Suprapubic skin (tissue), 4 donors: ENCODE data around the gene HNF1B. TPM values are rescaled to one million over a fixed set of nuclear protein-coding genes. Genes with fewer than 3 reads are reported as not detected.

Source experiments
- DNase-seq, 2 donors: peaks; one replicate each; pipeline ENCODE4 v3.0.0-alpha.2; 2019; ENCODE audit warnings: low spot score in 2 of 2
- H3K27ac ChIP-seq: fragments of 200-600 bp; sonication (generic); one replicate; pipeline ENCODE4 v1.5.1; 2019
- H3K27me3 ChIP-seq: fragments of 200-600 bp; sonication (generic); one replicate; pipeline ENCODE4 v1.5.1; 2019
- H3K36me3 ChIP-seq: fragments of 200-600 bp; sonication (generic); one replicate; pipeline ENCODE4 v1.5.1; 2019
- H3K4me1 ChIP-seq: fragments of 200-600 bp; sonication (generic); one replicate; pipeline ENCODE4 v1.5.1; 2019
- H3K4me3 ChIP-seq: fragments of 200-600 bp; sonication (generic); one replicate; pipeline ENCODE4 v1.5.1; 2019; ENCODE audit warnings: mild to moderate bottlenecking
- H3K9me3 ChIP-seq: fragments of 200-600 bp; sonication (generic); one replicate; pipeline ENCODE4 v1.5.1; 2019
- CTCF ChIP-seq, 2 donors: fragments of 200-600 bp in 1 of 2; fragments of 450-650 bp in 1 of 2; sonication (generic) in 1 of 2; IDR thresholded peaks; one replicate each; pipeline ENCODE4 v1.5.1; 2016 to 2019; ENCODE audit warnings: antibody characterized with exemption in 2 of 2, mild to moderate bottlenecking in 1 of 2, moderate library complexity in 1 of 2
- EP300 ChIP-seq: sonication (generic); formaldehyde crosslinking; IDR thresholded peaks from one replicate; pipeline ENCODE4 v1.6.1; 2017; ENCODE audit warnings: antibody characterized with exemption
- POLR2A ChIP-seq, 2 donors: fragments of 450-650 bp; IDR thresholded peaks; one replicate each; pipeline ENCODE4 v1.6.1; 2017; ENCODE audit warnings: antibody characterized with exemption in 2 of 2, mild to moderate bottlenecking in 2 of 2, moderate library complexity in 2 of 2
- POLR2AphosphoS5 ChIP-seq, 3 donors: sonication (generic); formaldehyde crosslinking; IDR thresholded peaks; one replicate each; pipeline ENCODE4 v1.6.1; 2017; ENCODE audit warnings: antibody characterized with exemption in 3 of 3
- WGBS: methylation state at CpG from one replicate; pipeline ENCODE4 v1.1.5; 2018; 5-methylcytosine and 5-hydroxymethylcytosine counted together
- total RNA-seq, 4 donors: library from RNA; depleted of rRNA; stranded (reverse); fragments of >200 nt; gene quantifications; one replicate each; pipeline ENCODE4 v1.1.0, GENCODE V29; 2016

Gene HNF1B
- total RNA-seq, 4 donors from 2014 or later = not detected

DNA sequence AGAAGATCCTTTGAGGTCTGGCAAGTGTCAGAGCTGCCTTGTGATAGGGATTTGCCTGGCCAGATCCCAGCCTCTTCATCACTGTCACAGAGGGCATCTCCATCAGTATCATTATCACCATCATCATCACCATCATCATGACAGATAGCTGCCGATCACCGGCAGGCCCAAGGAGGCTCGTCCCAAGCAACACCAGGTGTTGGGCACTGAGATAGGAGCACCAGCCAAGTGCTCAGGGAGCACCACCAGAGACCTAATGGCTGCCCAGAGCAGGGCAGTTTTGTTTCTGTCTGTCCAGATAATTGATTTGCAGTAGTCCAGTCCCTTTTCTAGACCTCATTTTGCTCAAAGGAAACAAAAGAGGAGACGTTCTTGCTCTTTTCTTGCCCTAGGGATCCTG lies 25.0 kb downstream of the HNF1B start:
- 68% methylated on average over 4 of the region's 4 CpGs for WGBS
- H3K4me1 ChIP-seq = no peaks in the 10 kb centered on the region
- H3K4me3 ChIP-seq = no peak overlapping the region
- H3K36me3 ChIP-seq = no peaks in the 10 kb centered on the region
- no peak for TF ChIP-seq CTCF (IDR thresholded peaks at IDR 0.05)
- no peak for TF ChIP-seq EP300
- TF ChIP-seq POLR2A (IDR thresholded peaks at IDR 0.05) = no peak
- TF ChIP-seq POLR2AphosphoS5 (IDR thresholded peaks at IDR 0.05) = no peak
- H3K9me3 ChIP-seq = no peaks in the 10 kb centered on the region
- H3K27ac ChIP-seq = no peak overlapping the region
- no peak for DNase-seq
- H3K27me3 ChIP-seq = peaks cover 26% of the 10 kb centered on the region

DNA sequence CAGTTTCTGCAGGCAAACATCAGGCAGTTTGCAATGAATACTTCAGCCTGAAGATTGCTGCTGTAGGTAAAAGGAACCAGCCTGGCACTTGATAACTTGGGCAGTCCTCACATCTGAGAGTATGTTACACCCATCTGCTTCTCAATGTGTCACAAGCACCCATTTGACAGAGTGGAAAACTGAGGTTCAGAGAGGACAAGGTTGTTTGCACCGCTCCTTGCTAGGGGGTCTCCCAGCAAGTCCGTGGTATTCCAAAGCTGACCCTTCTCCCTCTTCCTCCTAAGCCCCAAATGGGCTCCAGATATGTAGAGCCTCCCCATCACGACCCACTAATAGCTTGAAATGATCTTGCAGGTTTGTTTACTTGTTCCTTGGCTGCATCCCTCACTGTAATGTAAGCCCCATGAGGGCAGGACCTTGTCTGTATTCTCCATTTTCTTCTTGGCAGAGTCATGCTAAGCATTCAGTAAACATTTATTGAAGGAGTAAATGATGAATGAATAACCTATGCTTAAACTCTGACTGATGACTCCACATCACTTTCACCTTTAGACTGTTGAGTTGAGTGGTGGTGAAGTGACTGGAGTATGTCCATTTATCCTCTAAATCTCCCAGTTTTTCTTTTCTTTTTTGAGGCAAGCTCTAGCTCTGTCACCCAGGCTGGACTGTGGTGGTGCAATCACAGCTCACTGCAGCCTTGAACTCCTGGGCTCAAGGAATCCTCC lies 26.4 kb downstream of the HNF1B start:
- H3K4me1 ChIP-seq = no peaks in the 10 kb centered on the region
- 87% methylated on average over 3 of the region's 3 CpGs for WGBS
- DNase-seq = no peak
- no peaks in the 10 kb centered on the region for H3K36me3 ChIP-seq
- TF ChIP-seq POLR2AphosphoS5 (IDR thresholded peaks at IDR 0.05) = no peak
- TF ChIP-seq CTCF (IDR thresholded peaks at IDR 0.05) = no peak
- H3K4me3 ChIP-seq = no peak overlapping the region
- H3K27ac ChIP-seq = no peak overlapping the region
- peaks cover 36% of the 10 kb centered on the region for H3K27me3 ChIP-seq
- H3K9me3 ChIP-seq = no peaks in the 10 kb centered on the region

DNA sequence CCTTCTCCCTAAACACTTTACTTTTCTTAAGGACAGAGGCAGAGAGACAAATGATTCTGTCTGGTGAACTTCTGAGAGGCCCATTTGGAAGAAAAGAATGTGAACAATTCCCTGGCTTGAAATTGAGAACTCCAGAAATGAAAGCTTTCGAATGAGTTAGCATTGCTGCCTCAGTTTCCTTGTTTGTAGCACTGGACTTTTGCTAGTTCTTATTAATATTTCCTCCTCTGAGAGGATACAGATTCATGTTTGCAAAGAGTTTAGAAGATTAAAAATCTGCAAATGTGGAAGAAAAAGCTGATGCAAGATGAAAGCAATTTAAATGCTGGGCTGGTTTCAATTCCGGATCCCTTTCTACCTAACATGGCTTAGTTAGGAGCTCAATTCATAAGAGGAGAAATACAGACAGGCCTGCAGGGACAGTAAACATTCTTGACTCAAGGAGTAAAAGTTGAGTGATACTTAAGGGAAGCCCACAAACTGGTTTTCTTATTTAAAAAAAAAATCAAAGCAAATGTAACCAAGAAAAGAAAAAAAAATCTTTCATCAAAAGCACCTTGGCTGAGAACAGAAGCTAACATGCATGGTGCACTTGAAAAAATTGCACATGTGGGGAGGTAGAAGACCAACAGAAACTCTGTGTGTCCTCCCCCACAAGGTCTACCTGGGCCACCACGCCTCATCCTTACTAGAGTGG lies 27.1 kb downstream of the HNF1B start:
- Histone ChIP-seq H3K9me3 (no peaks in the 10 kb centered on the region), H3K27me3 (peaks cover 41% of the 10 kb centered on the region), H3K4me3 (no peak overlapping the region), H3K27ac (no peak overlapping the region), H3K36me3 (no peaks in the 10 kb centered on the region), H3K4me1 (no peaks in the 10 kb centered on the region)
- TF ChIP-seq CTCF (IDR thresholded peaks at IDR 0.05) (no peak), POLR2AphosphoS5 (IDR thresholded peaks at IDR 0.05) (no peak), POLR2A (IDR thresholded peaks at IDR 0.05) (no peak), EP300 (no peak)
- no peak for DNase-seq
- 76% methylated on average over 3 of the region's 3 CpGs for WGBS

GRCh38 chr17:37714897-37715296 lies 30.0 kb downstream of the HNF1B start:
- H3K4me1 ChIP-seq = no peaks in the 10 kb centered on the region
- H3K36me3 ChIP-seq = no peaks in the 10 kb centered on the region
- WGBS = 54% methylated on average over 4 of the region's 4 CpGs
- H3K9me3 ChIP-seq = no peaks in the 10 kb centered on the region
- no peak for DNase-seq
- H3K27me3 ChIP-seq = peaks cover 52% of the 10 kb centered on the region
- no peak for TF ChIP-seq POLR2A (IDR thresholded peaks at IDR 0.05)
- no peak for TF ChIP-seq CTCF (IDR thresholded peaks at IDR 0.05)
- TF ChIP-seq EP300 = no peak
- no peak for TF ChIP-seq POLR2AphosphoS5 (IDR thresholded peaks at IDR 0.05)
- H3K27ac ChIP-seq = no peak overlapping the region
- no peak overlapping the region for H3K4me3 ChIP-seq

- H3K4me1 ChIP-seq = no peaks in the 10 kb centered on the region
- no peaks in the 10 kb centered on the region for H3K9me3 ChIP-seq
- H3K4me3 ChIP-seq = no peak overlapping the region
- H3K27me3 ChIP-seq = peaks cover 65% of the 10 kb centered on the region
- TF ChIP-seq CTCF (IDR thresholded peaks at IDR 0.05) (no peak), EP300 (no peak), POLR2AphosphoS5 (IDR thresholded peaks at IDR 0.05) (no peak), POLR2A (IDR thresholded peaks at IDR 0.05) (no peak)
- 62% methylated on average over 3 of the region's 4 CpGs for WGBS
- no peaks in the 10 kb centered on the region for H3K36me3 ChIP-seq
- DNase-seq = no peak
- no peak overlapping the region for H3K27ac ChIP-seq
Measured at GRCh38 chr17:37713624-37714023, 31.2 kb downstream of the HNF1B start.
